ENCODE measurements around the gene CHST1. TPM values are rescaled to one million over a fixed set of nuclear protein-coding genes. Genes with fewer than 3 reads are reported as not detected.

Gene CHST1
- total and polyA plus RNA-seq, 8 donors: 3.1 to 10.2 (median 5.6) TPM

DNA sequence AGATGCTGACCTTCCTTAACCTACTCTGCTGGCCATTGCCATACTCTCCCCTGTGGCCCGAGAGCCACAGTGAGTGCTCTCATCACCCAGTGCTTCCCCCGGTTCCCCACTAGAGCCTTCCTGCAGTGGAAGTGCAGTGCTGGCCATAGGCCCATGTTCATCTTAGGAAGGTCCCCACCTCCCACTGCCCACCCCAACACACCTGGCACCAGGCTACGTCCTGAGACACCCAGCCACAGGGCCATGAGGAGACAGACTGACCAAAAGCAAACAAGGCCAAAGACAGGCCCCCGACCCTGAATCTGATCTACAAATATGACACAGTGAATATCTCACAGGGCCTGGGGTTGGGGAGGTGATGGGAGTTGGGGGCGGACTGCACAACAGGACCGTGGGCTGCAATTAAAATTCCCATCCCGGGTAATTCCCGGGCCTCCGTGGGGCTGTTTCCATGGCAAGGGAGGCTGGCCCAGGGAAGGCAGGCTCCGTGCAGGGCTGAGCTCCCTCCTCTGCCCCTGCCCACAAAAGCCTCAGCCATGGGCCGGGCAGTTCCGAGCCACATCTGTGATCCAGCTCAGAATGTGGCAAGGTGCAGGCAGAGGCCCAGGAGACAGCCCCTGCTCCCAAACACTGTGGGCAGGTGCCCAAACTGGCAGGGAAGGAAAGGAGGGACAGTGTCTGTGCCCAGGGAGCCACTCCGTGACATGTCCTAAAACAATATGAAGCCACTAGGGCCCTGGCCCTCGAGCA lies 5.1 kb upstream of the CHST1 start:
- Histone ChIP-seq H3K4me1 (peaks cover 0 to 3% of the 10 kb centered on the region in 2 donors), H3K9me3 (no peaks in the 10 kb centered on the region), H3K4me3 (no peak overlapping the region), H3K27ac (no peak overlapping the region), H3K36me3 (no peaks in the 10 kb centered on the region), H3K27me3 (peaks cover 0 to 29% of the 10 kb centered on the region in 2 donors)
- DNase-seq (no peak), ATAC-seq (no peak)
- TF ChIP-seq, protein P1, sequence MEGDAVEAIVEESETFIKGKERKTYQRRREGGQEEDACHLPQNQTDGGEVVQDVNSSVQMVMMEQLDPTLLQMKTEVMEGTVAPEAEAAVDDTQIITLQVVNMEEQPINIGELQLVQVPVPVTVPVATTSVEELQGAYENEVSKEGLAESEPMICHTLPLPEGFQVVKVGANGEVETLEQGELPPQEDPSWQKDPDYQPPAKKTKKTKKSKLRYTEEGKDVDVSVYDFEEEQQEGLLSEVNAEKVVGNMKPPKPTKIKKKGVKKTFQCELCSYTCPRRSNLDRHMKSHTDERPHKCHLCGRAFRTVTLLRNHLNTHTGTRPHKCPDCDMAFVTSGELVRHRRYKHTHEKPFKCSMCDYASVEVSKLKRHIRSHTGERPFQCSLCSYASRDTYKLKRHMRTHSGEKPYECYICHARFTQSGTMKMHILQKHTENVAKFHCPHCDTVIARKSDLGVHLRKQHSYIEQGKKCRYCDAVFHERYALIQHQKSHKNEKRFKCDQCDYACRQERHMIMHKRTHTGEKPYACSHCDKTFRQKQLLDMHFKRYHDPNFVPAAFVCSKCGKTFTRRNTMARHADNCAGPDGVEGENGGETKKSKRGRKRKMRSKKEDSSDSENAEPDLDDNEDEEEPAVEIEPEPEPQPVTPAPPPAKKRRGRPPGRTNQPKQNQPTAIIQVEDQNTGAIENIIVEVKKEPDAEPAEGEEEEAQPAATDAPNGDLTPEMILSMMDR (IDR thresholded peaks at IDR 0.05): no peak
- intact Hi-C loops (cut with DNase I): no loop called here

DNA sequence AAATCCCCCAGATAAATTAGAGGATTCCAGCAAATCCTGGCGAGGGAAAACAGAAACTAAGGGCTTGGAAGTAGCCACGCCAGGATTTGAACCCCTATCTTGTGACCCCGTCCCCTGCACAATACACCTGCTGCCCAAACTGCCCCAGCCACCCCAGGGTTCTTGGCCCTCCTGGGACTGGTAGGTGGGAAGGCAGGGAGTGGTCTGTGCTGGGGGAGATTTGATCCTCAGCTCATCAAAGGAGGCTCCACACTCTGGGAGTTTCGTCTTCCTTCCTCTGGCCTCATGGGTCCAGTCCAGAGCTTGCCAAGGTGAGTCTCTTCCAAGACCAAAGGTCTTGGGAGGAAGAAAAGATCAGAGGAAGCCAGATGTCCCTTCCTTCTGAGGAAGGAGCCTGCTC lies 4.5 kb upstream of the CHST1 start:
- H3K27ac ChIP-seq: no peak overlapping the region
- H3K4me3 ChIP-seq: no peak overlapping the region
- H3K4me1 ChIP-seq: peaks cover 0 to 8% of the 10 kb centered on the region in 2 donors
- H3K36me3 ChIP-seq: no peaks in the 10 kb centered on the region
- TF ChIP-seq, protein P1 (IDR thresholded peaks at IDR 0.05): no peak
- ATAC-seq: no peak
- no peak for DNase-seq
- peaks cover under 1 to 35% of the 10 kb centered on the region in 2 donors for H3K27me3 ChIP-seq
- intact Hi-C loops (cut with DNase I): loop anchor here in 1 of 2 donors (10.0 kb wide), 1 partner anchor 105 kb away; no protein-coding TSS in a partner anchor
- no peaks in the 10 kb centered on the region for H3K9me3 ChIP-seq

DNA sequence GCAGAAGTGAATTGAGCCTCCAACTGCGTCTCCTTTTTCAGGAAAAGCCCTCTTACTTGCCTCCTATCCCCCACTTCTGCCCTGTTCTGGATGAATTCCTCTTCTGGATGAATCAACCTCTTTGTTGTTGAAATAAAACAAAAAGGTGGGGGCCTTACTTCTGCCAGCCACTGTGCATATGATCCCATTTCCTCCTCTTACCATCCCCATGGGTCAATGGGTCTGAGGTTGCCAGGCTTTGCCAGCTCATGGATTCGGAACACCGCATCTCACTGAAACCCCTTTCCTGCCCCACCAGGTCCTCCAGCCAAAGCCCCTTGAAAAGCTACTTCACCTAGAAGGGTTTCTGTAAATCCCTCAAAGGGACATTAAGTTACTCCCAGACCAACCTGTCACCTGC lies 3.7 kb upstream of the CHST1 start:
- peaks cover 6 to 16% of the 10 kb centered on the region in 2 donors for H3K4me1 ChIP-seq
- ATAC-seq (no peak), DNase-seq (no peak)
- no peaks in the 10 kb centered on the region for H3K9me3 ChIP-seq
- H3K27me3 ChIP-seq: peaks cover 9 to 43% of the 10 kb centered on the region in 2 donors
- TF ChIP-seq, protein P1 (IDR thresholded peaks at IDR 0.05): no peak
- intact Hi-C loops (cut with DNase I): loop anchor here in 1 of 2 donors (10.0 kb wide), 1 partner anchor 106 kb away; no protein-coding TSS in a partner anchor
- no peaks in the 10 kb centered on the region for H3K36me3 ChIP-seq
- H3K27ac ChIP-seq: no peak overlapping the region
- no peak overlapping the region for H3K4me3 ChIP-seq

DNA sequence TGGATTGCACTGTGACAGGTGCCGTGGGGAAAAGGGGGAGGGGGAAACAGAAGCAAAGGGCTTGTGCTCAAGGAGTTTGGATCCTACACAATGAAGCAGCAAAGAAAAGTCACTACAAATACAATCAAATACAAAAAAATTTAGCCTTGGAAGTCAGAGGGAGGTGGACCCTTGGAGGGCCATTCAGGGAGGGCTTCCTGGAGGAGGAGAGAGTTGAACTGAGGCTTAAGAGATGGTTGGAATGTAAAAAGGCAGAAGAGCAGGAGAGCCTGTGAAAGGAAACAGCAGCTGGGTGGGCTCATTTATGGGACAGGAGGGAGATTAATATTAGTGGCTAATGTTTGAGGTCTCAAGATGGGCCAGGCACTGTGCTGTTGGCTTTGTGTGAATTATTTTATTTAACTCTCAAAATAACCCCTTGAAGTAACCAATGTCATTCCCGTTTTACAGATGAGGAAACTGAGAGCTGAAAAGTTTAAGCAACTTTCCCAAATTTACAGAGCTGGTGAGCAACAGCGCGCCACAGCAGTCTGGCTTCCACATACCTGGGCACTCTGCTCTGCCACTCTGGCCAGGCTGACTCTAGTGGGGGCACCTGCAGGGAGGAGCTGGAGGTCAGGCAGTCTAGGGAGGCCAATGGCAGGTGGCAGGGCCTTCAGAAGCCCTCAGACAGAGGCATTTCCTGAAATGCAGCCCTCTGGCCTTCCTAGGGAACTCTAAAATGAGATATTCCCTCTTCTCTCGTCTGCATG lies 2.7 kb upstream of the CHST1 start:
- TF ChIP-seq, protein P1 (IDR thresholded peaks at IDR 0.05): no peak
- H3K36me3 ChIP-seq: no peaks in the 10 kb centered on the region
- H3K4me1 ChIP-seq: peaks cover 11 to 18% of the 10 kb centered on the region in 2 donors
- DNase-seq: no peak
- H3K9me3 ChIP-seq: no peaks in the 10 kb centered on the region
- no peak overlapping the region for H3K27ac ChIP-seq
- ATAC-seq: no peak
- intact Hi-C loops (cut with DNase I): loop anchor here in 1 of 2 donors (10.0 kb wide), 1 partner anchor 107 kb away; no protein-coding TSS in a partner anchor
- peaks cover 10 to 53% of the 10 kb centered on the region in 2 donors for H3K27me3 ChIP-seq
- no peak overlapping the region for H3K4me3 ChIP-seq

Data from left lung (tissue), 10 donors.